ENCODE measurements around the gene SCN3B. TPM values are rescaled to one million over a fixed set of nuclear protein-coding genes. Genes with fewer than 3 reads are reported as not detected.

SCN3B gene
- total RNA-seq, 1 experiment from 2014 or later, result 0.26 TPM

DNA sequence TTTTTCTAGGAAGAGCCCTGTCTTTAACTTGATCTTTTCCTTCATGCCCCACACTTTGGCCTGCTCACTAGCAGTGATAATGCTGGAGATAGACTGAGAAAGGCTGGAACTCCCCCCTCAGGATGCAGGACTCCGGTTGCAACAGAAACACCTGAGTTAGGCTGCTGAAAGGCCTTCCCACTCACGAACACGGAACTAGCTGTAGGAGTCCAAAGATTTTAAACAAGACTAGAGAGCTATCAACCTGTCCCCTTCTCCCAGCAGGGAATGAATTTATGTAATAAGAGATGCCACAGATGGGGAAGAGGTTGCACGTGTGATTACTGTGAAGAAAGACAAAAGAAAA lies 13.0 kb downstream of the SCN3B start:
- no peak overlapping the region for H3K4me2 ChIP-seq (ENCODE audit: low read length)
- DNase-seq (no peak), ATAC-seq (no peak)
- H3K27ac ChIP-seq (ENCODE audit: low read length), result no peak overlapping the region
- no peaks in the 10 kb centered on the region for H4K20me1 ChIP-seq (ENCODE audit: low read length)
- H2AFZ ChIP-seq (ENCODE audit: low read length), result no peak overlapping the region
- ChIA-PET POLR2A (ENCODE audit: unreplicated experiment) (no interaction called here), CTCF (interaction anchor here (1.2 kb wide), 1 partner anchor 66 kb away, joined by 6 read pairs; no protein-coding TSS in a partner anchor)
- TF ChIP-seq EZH2phosphoT487 (IDR thresholded peaks at IDR 0.05; ENCODE audit: borderline replicate concordance, low read length) (no peak), EZH2 (IDR thresholded peaks at IDR 0.05; ENCODE audit: low read length, unreplicated experiment) (no peak)
- TF ChIP-seq, protein P1, sequence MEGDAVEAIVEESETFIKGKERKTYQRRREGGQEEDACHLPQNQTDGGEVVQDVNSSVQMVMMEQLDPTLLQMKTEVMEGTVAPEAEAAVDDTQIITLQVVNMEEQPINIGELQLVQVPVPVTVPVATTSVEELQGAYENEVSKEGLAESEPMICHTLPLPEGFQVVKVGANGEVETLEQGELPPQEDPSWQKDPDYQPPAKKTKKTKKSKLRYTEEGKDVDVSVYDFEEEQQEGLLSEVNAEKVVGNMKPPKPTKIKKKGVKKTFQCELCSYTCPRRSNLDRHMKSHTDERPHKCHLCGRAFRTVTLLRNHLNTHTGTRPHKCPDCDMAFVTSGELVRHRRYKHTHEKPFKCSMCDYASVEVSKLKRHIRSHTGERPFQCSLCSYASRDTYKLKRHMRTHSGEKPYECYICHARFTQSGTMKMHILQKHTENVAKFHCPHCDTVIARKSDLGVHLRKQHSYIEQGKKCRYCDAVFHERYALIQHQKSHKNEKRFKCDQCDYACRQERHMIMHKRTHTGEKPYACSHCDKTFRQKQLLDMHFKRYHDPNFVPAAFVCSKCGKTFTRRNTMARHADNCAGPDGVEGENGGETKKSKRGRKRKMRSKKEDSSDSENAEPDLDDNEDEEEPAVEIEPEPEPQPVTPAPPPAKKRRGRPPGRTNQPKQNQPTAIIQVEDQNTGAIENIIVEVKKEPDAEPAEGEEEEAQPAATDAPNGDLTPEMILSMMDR (conservative IDR thresholded peaks at IDR 0.05; ENCODE audit: low read depth, low read length), result no peak
- 0 out of 2 replicates have a peak, but pooled peaks cover 4% of the 10 kb centered on the region for H3K4me1 ChIP-seq (ENCODE audit: insufficient read depth, low read length)
- no peak overlapping the region for H3K4me3 ChIP-seq (ENCODE audit: low read length)
- no peaks in the 10 kb centered on the region for H3F3A ChIP-seq (ENCODE audit: low read length, unreplicated experiment)
- peaks cover 73% of the 10 kb centered on the region for H3K27me3 ChIP-seq (ENCODE audit: low read length)
- intact Hi-C loops (cut with micrococcal nuclease), result loop anchor here (1.0 kb wide), 1 partner anchor 66 kb away; no protein-coding TSS in a partner anchor
- H3K9me2 ChIP-seq (replicated peaks; ENCODE audit: low read length), result no peaks in the 10 kb centered on the region
- no peaks in the 10 kb centered on the region for H3K79me2 ChIP-seq (ENCODE audit: low read length)
- H3K36me3 ChIP-seq (ENCODE audit: low read depth, low read length), result no peaks in the 10 kb centered on the region
- BruUV-seq (replicated peaks), result no TSS peak
- H3K9me3 ChIP-seq (ENCODE audit: low read length), result no peaks in the 10 kb centered on the region
- H3K9ac ChIP-seq (ENCODE audit: low read length), result no peak overlapping the region

DNA sequence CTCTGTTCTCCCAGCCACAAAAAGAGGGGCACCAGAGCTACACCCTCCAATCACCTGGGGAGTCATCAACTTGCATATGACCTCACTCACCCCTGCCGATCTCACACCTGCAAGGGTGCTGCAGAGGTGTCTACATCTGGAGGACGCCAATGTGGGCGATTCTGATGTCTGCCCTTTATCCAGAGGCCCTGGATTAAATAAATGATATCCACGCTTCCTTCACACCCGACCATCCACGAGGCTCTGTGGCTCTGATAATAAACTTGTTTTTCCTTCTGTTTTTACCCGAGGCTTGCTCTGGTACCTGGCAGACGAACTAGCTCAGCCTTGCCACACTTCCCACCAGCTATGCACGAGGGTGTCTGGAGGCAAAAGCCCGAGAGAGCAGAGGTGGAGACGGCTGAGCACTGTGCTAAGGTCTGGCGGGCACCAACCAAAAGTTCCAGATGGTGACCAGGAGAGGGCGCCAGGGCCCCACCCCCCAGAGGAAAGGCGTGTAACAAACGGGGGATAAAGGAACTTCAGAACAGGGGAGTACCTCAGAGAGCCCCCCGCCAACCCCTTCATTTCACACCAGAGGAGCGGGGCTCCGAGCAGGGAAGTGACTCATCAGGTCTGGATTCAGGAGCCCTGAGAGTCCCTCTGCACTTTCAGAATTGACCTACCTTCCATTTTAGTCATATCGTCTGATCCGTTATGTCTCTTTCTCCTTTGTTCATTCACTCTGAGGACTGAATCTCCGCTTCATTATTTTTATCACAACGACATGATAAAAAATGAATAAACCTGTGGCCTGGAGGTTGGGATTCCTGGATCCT lies 13.5 kb downstream of the SCN3B start:
- H3K9me2 ChIP-seq (replicated peaks; ENCODE audit: low read length), result no peaks in the 10 kb centered on the region
- H3K36me3 ChIP-seq (ENCODE audit: low read depth, low read length), result no peaks in the 10 kb centered on the region
- H3F3A ChIP-seq (ENCODE audit: low read length, unreplicated experiment), result no peaks in the 10 kb centered on the region
- H3K79me2 ChIP-seq (ENCODE audit: low read length), result no peaks in the 10 kb centered on the region
- H3K4me1 ChIP-seq (ENCODE audit: insufficient read depth, low read length), result 0 out of 2 replicates have a peak, but pooled peaks cover 4% of the 10 kb centered on the region
- TF ChIP-seq EZH2 (IDR thresholded peaks at IDR 0.05; ENCODE audit: low read length, unreplicated experiment), result no peak
- TF ChIP-seq, protein P1 (conservative IDR thresholded peaks at IDR 0.05; ENCODE audit: low read depth, low read length), result peak; percentile 97
- TF ChIP-seq EZH2phosphoT487 (IDR thresholded peaks at IDR 0.05; ENCODE audit: borderline replicate concordance, low read length), result no peak
- BruUV-seq (replicated peaks), result no TSS peak
- ATAC-seq (peak; percentile 95), DNase-seq (peak; percentile 67)
- peaks cover 71% of the 10 kb centered on the region for H3K27me3 ChIP-seq (ENCODE audit: low read length)
- intact Hi-C loops (cut with micrococcal nuclease), result loop anchor here (1.0 kb wide), 1 partner anchor 66 kb away; no protein-coding TSS in a partner anchor
- no peak overlapping the region for H3K27ac ChIP-seq (ENCODE audit: low read length)
- no peak overlapping the region for H3K9ac ChIP-seq (ENCODE audit: low read length)
- peak overlapping the region; percentile 42; the same call in 1 of the 2 replicates for H2AFZ ChIP-seq (ENCODE audit: low read length)
- ChIA-PET POLR2A (ENCODE audit: unreplicated experiment) (no interaction called here), CTCF (no interaction called here)
- H3K9me3 ChIP-seq (ENCODE audit: low read length), result no peaks in the 10 kb centered on the region
- H3K4me3 ChIP-seq (ENCODE audit: low read length), result no peak overlapping the region
- H4K20me1 ChIP-seq (ENCODE audit: low read length), result no peaks in the 10 kb centered on the region
- peak overlapping the region; percentile 15 for H3K4me2 ChIP-seq (ENCODE audit: low read length)

DNA sequence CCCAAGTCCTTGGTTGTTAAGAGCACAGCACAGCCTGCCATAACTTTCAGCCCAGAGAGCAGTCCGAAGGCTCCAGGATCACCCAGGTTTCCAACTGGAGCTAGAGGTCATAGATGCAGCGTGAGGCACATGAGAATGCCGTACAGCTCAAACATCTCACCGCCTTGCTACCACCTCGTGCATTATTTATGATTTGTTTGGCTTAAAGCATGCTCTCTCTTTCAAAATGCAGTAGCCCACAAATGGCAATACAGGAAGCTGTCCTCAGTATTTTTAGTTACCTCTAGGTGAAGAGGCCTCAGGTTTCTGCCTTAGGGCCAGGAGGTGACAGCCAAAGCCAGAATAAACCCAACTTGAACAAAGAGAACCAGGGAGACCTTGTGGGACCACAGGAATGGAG lies 14.4 kb downstream of the SCN3B start:
- intact Hi-C loops (cut with micrococcal nuclease), result no loop called here
- no peaks in the 10 kb centered on the region for H3F3A ChIP-seq (ENCODE audit: low read length, unreplicated experiment)
- ATAC-seq, result no peak
- no peak overlapping the region for H3K4me3 ChIP-seq (ENCODE audit: low read length)
- POLR2A ChIA-PET (ENCODE audit: unreplicated experiment), result interaction anchor here (0.6 kb wide), 1 partner anchor 10 kb away, joined by 4 read pairs; no protein-coding TSS in a partner anchor
- 0 out of 2 replicates have a peak, but pooled peaks cover 4% of the 10 kb centered on the region for H3K4me1 ChIP-seq (ENCODE audit: insufficient read depth, low read length)
- no peaks in the 10 kb centered on the region for H3K9me3 ChIP-seq (ENCODE audit: low read length)
- no peak overlapping the region for H3K27ac ChIP-seq (ENCODE audit: low read length)
- H3K4me2 ChIP-seq (ENCODE audit: low read length), result no peak overlapping the region
- H2AFZ ChIP-seq (ENCODE audit: low read length), result no peak overlapping the region
- no TSS peak for BruUV-seq (replicated peaks)
- H3K9ac ChIP-seq (ENCODE audit: low read length), result no peak overlapping the region
- no peaks in the 10 kb centered on the region for H3K36me3 ChIP-seq (ENCODE audit: low read depth, low read length)
- no peaks in the 10 kb centered on the region for H3K79me2 ChIP-seq (ENCODE audit: low read length)
- TF ChIP-seq, protein P1 (conservative IDR thresholded peaks at IDR 0.05; ENCODE audit: low read depth, low read length), result no peak
- TF ChIP-seq EZH2phosphoT487 (IDR thresholded peaks at IDR 0.05; ENCODE audit: borderline replicate concordance, low read length), result no peak
- TF ChIP-seq EZH2 (IDR thresholded peaks at IDR 0.05; ENCODE audit: low read length, unreplicated experiment), result no peak
- H3K27me3 ChIP-seq (ENCODE audit: low read length), result peaks cover 70% of the 10 kb centered on the region
- H4K20me1 ChIP-seq (ENCODE audit: low read length), result no peaks in the 10 kb centered on the region
- no peak for DNase-seq
- no peaks in the 10 kb centered on the region for H3K9me2 ChIP-seq (replicated peaks; ENCODE audit: low read length)
- CTCF ChIA-PET, result no interaction called here
